HEK293T (cell line): ENCODE data around the gene FAM120B.

Experiments
- CTCF ChIA-PET: fragments of 350-600 bp; formaldehyde crosslinking; extraction: SDS; loops from one replicate; lab custom pipeline; 2021; ENCODE audit warnings: antibody characterized with exemption, inconsistent platforms; lab: Yijun Ruan, JAX
- POLR2A ChIA-PET: fragments of 350-600 bp; formaldehyde crosslinking; extraction: SDS; loops from one replicate; lab custom pipeline; 2020; ENCODE audit warnings: antibody characterized with exemption, inconsistent platforms; lab: Yijun Ruan, JAX
- DNase-seq: peaks from one replicate; pipeline ENCODE4 v3.0.0; 2012; ENCODE audit warnings: mixed read lengths; ENCODE audit errors: extremely low spot score
- ARNT ChIP-seq: fragments of 450-650 bp; IDR thresholded peaks from 2 replicates; pipeline ENCODE4 v1.6.1; 2017; ENCODE audit warnings: mild to moderate bottlenecking
- BHLHE40 ChIP-seq: fragments of 450-650 bp; IDR thresholded peaks from 2 replicates; pipeline ENCODE4 v1.6.1; 2016; ENCODE audit warnings: mild to moderate bottlenecking, moderate library complexity, borderline replicate concordance
- CTBP1 ChIP-seq: fragments of 450-650 bp; IDR thresholded peaks from 2 replicates; pipeline ENCODE4 v1.6.1; 2016; ENCODE audit warnings: borderline replicate concordance
- ELF4 ChIP-seq: fragments of 450-650 bp; IDR thresholded peaks from 2 replicates; pipeline ENCODE4 v1.6.1; 2017; ENCODE audit warnings: antibody characterized with exemption
- FOXA1 ChIP-seq: fragments of 450-650 bp; IDR thresholded peaks from 2 replicates; pipeline ENCODE4 v1.6.1; 2016; ENCODE audit warnings: mild to moderate bottlenecking
- FOXK2 ChIP-seq: fragments of 450-650 bp; IDR thresholded peaks from 2 replicates; pipeline ENCODE4 v1.6.1; 2016; ENCODE audit warnings: mild to moderate bottlenecking
- FOXM1 ChIP-seq: fragments of 450-650 bp; IDR thresholded peaks from 2 replicates; pipeline ENCODE4 v1.6.1; 2017; ENCODE audit warnings: mild to moderate bottlenecking, borderline replicate concordance
- HDGF ChIP-seq: fragments of 450-650 bp; IDR thresholded peaks from 2 replicates; pipeline ENCODE4 v1.6.1; 2017; ENCODE audit warnings: antibody characterized with exemption, borderline replicate concordance
- L3MBTL2 ChIP-seq: fragments of 450-650 bp; conservative IDR thresholded peaks from 2 replicates; pipeline ENCODE4 v1.6.1; 2016; ENCODE audit warnings: mild to moderate bottlenecking
- LEF1 ChIP-seq: fragments of 450-650 bp; IDR thresholded peaks from 2 replicates; pipeline ENCODE4 v1.6.1; 2017; ENCODE audit warnings: mild to moderate bottlenecking, borderline replicate concordance
- NFRKB ChIP-seq: fragments of 450-650 bp; IDR thresholded peaks from 2 replicates; pipeline ENCODE4 v1.6.1; 2016; ENCODE audit warnings: mild to moderate bottlenecking, moderate library complexity
- PKNOX1 ChIP-seq: fragments of 450-650 bp; IDR thresholded peaks from 2 replicates; pipeline ENCODE4 v1.6.1; 2016
- SP1 ChIP-seq: fragments of 450-650 bp; IDR thresholded peaks from 2 replicates; pipeline ENCODE4 v1.6.1; 2017
- SUZ12 ChIP-seq: fragments of 450-650 bp; IDR thresholded peaks from 2 replicates; pipeline ENCODE4 v1.6.1; 2016; ENCODE audit warnings: mild to moderate bottlenecking
- TARDBP ChIP-seq: fragments of 450-650 bp; IDR thresholded peaks from 2 replicates; pipeline ENCODE4 v1.6.1; 2016
- ZNF384 ChIP-seq: fragments of 450-650 bp; IDR thresholded peaks from 2 replicates; pipeline ENCODE4 v1.6.1; 2016

The FAM120B gene

DNA sequence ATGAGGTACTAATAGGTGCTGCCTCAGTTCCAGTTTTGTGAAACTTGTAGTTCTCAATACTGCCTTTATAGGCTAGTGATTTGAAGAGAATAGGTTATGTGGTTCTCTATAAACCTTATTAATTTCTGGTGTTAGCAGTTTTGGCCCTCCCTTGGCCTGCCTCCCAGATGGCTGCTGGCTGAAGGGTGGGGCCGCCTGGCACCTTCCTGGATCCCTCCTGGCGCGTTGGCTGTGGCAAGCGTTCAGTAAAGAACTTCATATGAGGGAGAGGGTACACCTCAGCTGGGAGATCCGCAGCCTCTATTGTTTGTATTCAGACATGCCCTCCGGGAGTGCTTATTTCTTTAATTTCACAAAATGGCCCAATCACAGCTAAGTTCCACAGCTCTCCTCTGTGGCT is 51.9 kb downstream of the FAM120B start:
- CTCF ChIA-PET, result no interaction called here
- DNase-seq, result no peak
- TF ChIP-seq L3MBTL2 (no peak), NFRKB (no peak), FOXK2 (no peak), FOXA1 (no peak), ZNF384 (no peak), SUZ12 (no peak), BHLHE40 (no peak), PKNOX1 (no peak), ARNT (no peak), HDGF (no peak), SP1 (no peak), CTBP1 (no peak), LEF1 (no peak), ELF4 (no peak), TARDBP (no peak), FOXM1 (no peak)
- POLR2A ChIA-PET, result no interaction called here

DNA sequence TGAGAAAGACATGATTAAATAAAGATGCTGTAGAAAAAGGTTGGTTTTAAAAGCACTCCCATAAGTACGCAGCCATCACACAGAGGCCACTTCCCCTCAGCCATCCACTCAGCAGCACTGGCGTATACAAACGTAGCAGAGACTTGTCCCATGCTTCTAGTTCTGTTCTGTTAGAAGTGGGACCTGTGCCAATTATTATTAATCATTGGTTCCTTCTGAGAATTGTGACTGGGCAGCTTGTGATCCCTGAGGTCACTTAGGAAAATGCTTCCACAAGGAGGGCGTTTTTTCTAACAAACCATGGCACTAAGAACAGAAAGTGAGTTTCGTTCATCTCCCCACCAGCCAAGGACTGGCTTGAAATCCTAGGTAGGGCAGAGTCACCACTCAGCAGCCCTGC is 53.9 kb downstream of the FAM120B start:
- ChIA-PET POLR2A (no interaction called here), CTCF (no interaction called here)
- TF ChIP-seq SUZ12 (no peak), FOXM1 (no peak), CTBP1 (no peak), L3MBTL2 (no peak), ZNF384 (no peak), FOXK2 (no peak)
- no peak for DNase-seq

DNA sequence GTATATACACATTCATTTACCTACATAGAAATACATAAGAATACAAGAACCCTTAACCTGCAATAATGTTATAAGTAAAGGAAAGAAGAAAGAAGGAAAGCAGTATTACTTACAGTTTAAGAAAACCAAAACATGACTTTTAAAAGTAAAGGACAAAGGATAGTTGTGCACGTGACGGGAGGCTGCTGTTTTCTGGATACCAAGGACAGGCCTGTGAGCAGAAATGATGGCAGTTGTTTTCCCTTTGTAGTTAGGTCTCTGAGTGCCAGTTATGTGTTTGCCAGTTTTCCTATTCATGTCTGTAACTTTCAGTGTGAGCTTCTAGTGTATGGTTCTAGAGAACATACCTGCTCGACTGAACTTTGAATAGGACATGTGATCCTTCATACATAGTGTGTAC is 54.8 kb downstream of the FAM120B start:
- TF ChIP-seq HDGF, result no peak
- no peak for TF ChIP-seq ARNT
- no peak for TF ChIP-seq L3MBTL2
- DNase-seq, result no peak
- ChIA-PET CTCF (no interaction called here), POLR2A (no interaction called here)

DNA sequence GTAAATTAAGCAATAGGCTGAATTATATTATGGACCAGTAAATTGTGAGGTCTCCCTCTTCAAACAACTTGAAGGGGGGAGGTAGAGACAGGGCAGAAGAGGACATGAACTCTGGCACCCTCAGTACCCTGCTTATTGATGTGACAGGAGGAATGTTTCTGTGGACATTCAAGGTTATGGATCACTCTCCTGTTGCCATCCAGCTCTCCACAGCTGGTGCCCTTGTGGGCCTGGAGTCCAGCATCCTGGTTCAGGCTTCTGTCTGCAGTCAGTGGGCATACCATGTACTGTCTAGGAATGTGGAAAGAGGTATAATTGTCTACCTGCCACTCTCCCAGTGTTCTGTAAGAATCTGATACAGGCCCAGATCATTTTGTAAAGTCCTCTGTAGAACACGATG is 55.6 kb downstream of the FAM120B start:
- ChIA-PET POLR2A (no interaction called here), CTCF (no interaction called here)

GRCh38 chr6:170363255-170363654 is 56.7 kb downstream of the FAM120B start:
- TF ChIP-seq SUZ12, result no peak
- TF ChIP-seq FOXK2, result no peak
- TF ChIP-seq TARDBP, result no peak
- TF ChIP-seq ELF4, result no peak
- no peak for TF ChIP-seq SP1
- TF ChIP-seq ZNF384, result no peak
- TF ChIP-seq FOXA1, result no peak
- no peak for TF ChIP-seq HDGF
- TF ChIP-seq LEF1, result no peak
- no peak for TF ChIP-seq ARNT
- TF ChIP-seq CTBP1, result no peak
- no peak for TF ChIP-seq PKNOX1
- no peak for TF ChIP-seq NFRKB
- TF ChIP-seq FOXM1, result no peak
- TF ChIP-seq BHLHE40, result no peak
- CTCF ChIA-PET, result interaction anchor here (0.9 kb wide), 1 partner anchor 154 kb away, joined by 3 read pairs; no protein-coding TSS in a partner anchor
- POLR2A ChIA-PET, result no interaction called here
- DNase-seq, result no peak

More for the DNA sequence above, 55.6 kb downstream of the FAM120B start:
- no peak for TF ChIP-seq FOXM1
- no peak for TF ChIP-seq SUZ12
- no peak for TF ChIP-seq BHLHE40
- no peak for TF ChIP-seq ELF4
- TF ChIP-seq SP1, result no peak
- no peak for TF ChIP-seq FOXA1
- no peak for TF ChIP-seq FOXK2
- no peak for TF ChIP-seq TARDBP
- TF ChIP-seq NFRKB, result no peak
- TF ChIP-seq ZNF384, result no peak
- DNase-seq, result no peak

DNA sequence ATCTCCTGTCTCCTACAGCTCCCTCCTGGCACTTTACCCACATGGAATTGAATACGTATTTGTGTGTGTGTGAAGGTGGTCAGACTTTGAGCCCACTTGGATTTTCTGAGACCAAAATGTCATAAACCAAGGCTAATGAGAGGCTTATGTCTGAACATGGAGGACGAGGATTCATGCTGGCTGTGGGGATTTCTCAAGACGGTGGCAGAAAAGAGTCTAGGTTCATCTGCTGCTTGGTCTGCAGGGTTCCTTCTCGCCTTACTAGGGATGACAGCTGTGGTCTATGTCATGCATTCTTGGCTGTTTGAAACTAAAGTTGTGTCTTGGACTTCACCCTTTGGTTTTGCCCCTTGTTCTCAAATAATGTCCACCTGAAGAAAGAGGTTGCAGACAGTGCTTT is 58.6 kb downstream of the FAM120B start:
- TF ChIP-seq FOXK2 (no peak), ARNT (no peak), CTBP1 (no peak), BHLHE40 (no peak)
- CTCF ChIA-PET, result no interaction called here
- POLR2A ChIA-PET, result no interaction called here
- DNase-seq, result no peak

DNA sequence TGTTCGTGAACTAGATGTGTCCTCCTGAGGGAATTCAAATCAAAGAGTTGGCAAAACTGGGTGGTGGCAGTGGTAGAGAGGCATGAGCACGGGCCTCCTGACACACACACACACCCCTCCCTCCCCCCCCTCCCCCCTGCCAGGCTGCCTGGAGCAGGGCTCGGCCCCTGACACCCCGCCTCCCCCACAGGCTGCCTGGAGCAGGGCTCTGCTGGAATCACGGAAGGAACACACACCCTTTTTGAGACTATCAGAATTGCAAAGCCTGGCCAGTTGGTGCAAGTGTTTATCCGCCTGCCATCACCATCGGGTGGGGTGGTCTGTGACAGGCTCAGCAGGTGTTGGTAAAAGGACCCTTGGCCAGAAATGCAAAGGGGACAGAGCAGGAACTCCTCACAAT is 59.0 kb downstream of the FAM120B start:
- DNase-seq, result no peak
- TF ChIP-seq L3MBTL2 (no peak), PKNOX1 (no peak), LEF1 (no peak), ARNT (no peak), FOXA1 (no peak), TARDBP (no peak), ZNF384 (no peak), CTBP1 (no peak), SP1 (no peak), SUZ12 (no peak), FOXK2 (no peak), BHLHE40 (no peak), ELF4 (no peak), NFRKB (no peak), HDGF (no peak)
- POLR2A ChIA-PET, result no interaction called here
- CTCF ChIA-PET, result no interaction called here
